MM.1S (cell line): ENCODE data around the gene KIAA0825.

Experiments
- EZH2 ChIP-seq: fragments of 300-600 bp; sonication (generic); optimal IDR thresholded peaks from 2 replicates; pipeline ENCODE3; 2017; ENCODE audit warnings: low read depth, mild to moderate bottlenecking, antibody characterized with exemption, low read length, mixed read lengths
- TF ChIP-seq, protein P1 (sequence below): fragments of 300-600 bp; sonication (generic); IDR thresholded peaks from 2 replicates; pipeline ENCODE4 v1.5.1; 2016; ENCODE audit warnings: antibody characterized with exemption, low read length, mixed read lengths

DNA sequence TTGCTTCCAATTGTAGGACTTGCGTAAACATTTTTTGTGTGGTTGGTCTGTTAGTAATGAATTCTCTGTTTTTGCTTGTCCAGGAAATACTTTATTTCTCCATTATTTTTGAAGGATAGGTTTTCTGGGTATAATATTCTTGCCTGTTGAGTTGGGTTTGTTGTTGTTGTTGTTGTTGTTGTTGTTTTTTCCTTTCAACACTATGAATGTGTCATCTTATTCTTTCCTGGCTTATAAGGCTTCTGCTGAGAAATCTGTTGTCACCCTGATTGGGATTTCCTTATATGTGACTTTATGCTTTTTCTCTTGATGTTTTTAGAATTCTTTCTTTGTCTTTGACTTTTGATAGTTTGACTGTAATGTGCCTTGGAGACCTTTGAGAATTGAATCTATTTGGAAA is 39.9 kb upstream of the KIAA0825 start:
- TF ChIP-seq, protein P1, sequence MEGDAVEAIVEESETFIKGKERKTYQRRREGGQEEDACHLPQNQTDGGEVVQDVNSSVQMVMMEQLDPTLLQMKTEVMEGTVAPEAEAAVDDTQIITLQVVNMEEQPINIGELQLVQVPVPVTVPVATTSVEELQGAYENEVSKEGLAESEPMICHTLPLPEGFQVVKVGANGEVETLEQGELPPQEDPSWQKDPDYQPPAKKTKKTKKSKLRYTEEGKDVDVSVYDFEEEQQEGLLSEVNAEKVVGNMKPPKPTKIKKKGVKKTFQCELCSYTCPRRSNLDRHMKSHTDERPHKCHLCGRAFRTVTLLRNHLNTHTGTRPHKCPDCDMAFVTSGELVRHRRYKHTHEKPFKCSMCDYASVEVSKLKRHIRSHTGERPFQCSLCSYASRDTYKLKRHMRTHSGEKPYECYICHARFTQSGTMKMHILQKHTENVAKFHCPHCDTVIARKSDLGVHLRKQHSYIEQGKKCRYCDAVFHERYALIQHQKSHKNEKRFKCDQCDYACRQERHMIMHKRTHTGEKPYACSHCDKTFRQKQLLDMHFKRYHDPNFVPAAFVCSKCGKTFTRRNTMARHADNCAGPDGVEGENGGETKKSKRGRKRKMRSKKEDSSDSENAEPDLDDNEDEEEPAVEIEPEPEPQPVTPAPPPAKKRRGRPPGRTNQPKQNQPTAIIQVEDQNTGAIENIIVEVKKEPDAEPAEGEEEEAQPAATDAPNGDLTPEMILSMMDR, result no peak
- TF ChIP-seq EZH2, result no peak
